Measurements from ENCODE around the gene DOK5. TPM values are rescaled to one million over a fixed set of nuclear protein-coding genes. Genes with fewer than 3 reads are reported as not detected.

Gene DOK5
- total and polyA plus RNA-seq, 7 donors = 7.4 to 25.5 (median 13.3) TPM

DNA sequence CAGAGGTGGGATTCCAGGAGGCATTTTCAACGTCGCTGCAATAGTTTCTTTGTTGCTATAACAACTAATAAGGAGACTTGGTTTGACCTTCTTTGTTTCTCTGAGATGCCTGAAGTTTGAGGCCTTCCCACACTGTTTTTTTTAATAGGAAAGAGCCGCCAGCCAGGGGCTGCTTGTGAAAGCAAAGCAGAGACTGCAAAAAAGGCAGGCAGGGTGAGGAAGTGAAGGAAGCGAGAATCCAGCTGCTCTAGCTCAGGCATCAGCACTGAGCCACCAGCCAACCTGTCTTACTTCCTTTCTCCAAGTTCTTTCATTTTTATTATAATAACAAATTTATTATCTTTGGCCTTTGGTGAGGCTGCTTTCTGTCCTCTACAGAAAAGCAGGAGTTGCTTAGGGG, 179.1 kb downstream of the DOK5 start:
- ATAC-seq = no peak
- Histone ChIP-seq H3K27ac (no peak overlapping the region), H3K9me3 (no peaks in the 10 kb centered on the region), H3K4me1 (no peaks in the 10 kb centered on the region), H3K36me3 (ENCODE audit: insufficient read depth in 1 of 2, low read depth in 1 of 2) (no peaks in the 10 kb centered on the region), H3K4me3 (no peak overlapping the region), H3K27me3 (ENCODE audit: insufficient read depth in 3 of 3, low read length in 2 of 3) (no peaks in the 10 kb centered on the region)
- intact Hi-C loops (cut with DNase I) = no loop called here
- DNase-seq = no peak
- TF ChIP-seq, protein P1, sequence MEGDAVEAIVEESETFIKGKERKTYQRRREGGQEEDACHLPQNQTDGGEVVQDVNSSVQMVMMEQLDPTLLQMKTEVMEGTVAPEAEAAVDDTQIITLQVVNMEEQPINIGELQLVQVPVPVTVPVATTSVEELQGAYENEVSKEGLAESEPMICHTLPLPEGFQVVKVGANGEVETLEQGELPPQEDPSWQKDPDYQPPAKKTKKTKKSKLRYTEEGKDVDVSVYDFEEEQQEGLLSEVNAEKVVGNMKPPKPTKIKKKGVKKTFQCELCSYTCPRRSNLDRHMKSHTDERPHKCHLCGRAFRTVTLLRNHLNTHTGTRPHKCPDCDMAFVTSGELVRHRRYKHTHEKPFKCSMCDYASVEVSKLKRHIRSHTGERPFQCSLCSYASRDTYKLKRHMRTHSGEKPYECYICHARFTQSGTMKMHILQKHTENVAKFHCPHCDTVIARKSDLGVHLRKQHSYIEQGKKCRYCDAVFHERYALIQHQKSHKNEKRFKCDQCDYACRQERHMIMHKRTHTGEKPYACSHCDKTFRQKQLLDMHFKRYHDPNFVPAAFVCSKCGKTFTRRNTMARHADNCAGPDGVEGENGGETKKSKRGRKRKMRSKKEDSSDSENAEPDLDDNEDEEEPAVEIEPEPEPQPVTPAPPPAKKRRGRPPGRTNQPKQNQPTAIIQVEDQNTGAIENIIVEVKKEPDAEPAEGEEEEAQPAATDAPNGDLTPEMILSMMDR (IDR thresholded peaks at IDR 0.05) = no peak
- WGBS, 3 donors = 49 to 61% (median 55%) methylated on average over 4 of the region's 4 CpGs

DNA sequence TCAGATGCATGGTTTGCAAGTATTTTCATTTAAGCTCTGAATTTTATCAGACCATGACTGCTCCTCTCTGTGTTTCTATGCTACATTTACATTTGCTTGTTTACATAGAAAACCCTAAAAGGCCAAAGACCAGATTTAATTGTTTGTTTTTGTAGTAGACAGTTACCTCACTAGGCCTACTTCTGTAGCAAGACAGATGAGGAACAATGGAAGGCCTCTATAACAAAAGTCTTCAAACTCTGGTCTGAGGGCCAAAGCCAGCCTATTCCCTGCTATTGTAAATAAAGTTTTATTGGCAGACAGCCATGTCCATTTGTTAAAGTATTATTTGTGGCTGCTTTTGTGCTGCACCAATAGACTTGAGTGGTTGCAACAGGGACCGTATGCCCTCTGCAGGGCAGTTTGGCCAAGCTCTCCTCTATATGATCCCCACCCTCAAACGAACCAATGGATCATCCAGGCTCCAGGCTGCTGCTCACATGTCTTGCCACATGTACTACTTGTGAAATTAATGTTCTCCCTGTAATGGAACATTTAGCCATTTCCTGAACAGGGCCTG, 182.0 kb downstream of the DOK5 start:
- WGBS, 3 donors = 67 to 73% (median 71%) methylated on average over 2 of the region's 2 CpGs
- Histone ChIP-seq H3K27ac (no peak overlapping the region), H3K27me3 (ENCODE audit: insufficient read depth in 3 of 3, low read length in 2 of 3) (no peaks in the 10 kb centered on the region), H3K9me3 (no peaks in the 10 kb centered on the region), H3K36me3 (ENCODE audit: insufficient read depth in 1 of 2, low read depth in 1 of 2) (no peaks in the 10 kb centered on the region), H3K4me3 (no peak overlapping the region), H3K4me1 (no peaks in the 10 kb centered on the region)
- no peak for ATAC-seq
- DNase-seq = no peak
- intact Hi-C loops (cut with DNase I) = no loop called here
- TF ChIP-seq, protein P1 (IDR thresholded peaks at IDR 0.05) = no peak

DNA sequence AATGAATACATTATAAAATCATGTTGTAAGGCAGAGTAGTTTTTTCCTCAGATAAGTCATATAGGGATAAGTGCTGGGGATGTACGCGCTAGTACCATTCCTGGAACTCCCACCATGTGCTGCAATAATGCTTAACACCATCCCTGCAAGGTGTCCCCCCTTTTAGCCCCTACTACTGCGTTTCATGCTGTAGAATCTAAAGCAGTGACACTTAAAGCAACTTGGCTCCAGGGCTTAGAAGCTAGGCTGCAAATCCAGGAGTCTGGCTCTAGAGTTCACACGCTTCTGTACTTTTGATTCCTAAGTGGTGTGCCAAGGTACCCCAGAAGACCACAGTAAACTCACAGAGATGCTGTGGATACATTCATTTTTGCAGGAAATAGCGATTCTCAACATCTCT, 183.1 kb downstream of the DOK5 start:
- Histone ChIP-seq H3K4me1 (no peaks in the 10 kb centered on the region), H3K4me3 (no peak overlapping the region), H3K36me3 (ENCODE audit: insufficient read depth in 1 of 2, low read depth in 1 of 2) (no peaks in the 10 kb centered on the region), H3K9me3 (no peaks in the 10 kb centered on the region), H3K27ac (no peak overlapping the region), H3K27me3 (ENCODE audit: insufficient read depth in 3 of 3, low read length in 2 of 3) (no peaks in the 10 kb centered on the region)
- TF ChIP-seq, protein P1 (IDR thresholded peaks at IDR 0.05) = no peak
- intact Hi-C loops (cut with DNase I) = no loop called here
- no peak for ATAC-seq
- DNase-seq = no peak
- 82 to 87% (median 84%) methylated on average over 5 of the region's 5 CpGs for WGBS, 3 donors

DNA sequence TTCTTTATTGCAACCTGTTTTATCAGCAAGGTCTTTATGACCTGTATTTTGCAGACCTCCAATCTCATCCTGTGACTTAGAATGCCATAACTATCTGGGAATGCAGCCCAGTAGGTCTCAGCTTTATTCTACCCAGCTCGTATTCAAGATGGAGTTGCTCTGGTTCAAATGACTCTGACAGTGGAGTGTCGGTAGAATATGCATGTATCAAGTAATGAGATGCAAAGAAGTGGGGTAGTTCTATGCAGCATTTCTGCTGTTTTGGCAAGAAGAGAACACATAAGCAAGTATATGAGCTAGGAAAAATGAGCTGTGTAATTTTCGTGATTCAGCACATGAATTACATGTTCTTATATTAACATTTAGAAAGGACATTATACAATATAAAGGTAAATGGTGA, 185.9 kb downstream of the DOK5 start:
- Histone ChIP-seq H3K27me3 (ENCODE audit: insufficient read depth in 3 of 3, low read length in 2 of 3) (no peaks in the 10 kb centered on the region), H3K9me3 (no peaks in the 10 kb centered on the region), H3K36me3 (ENCODE audit: insufficient read depth in 1 of 2, low read depth in 1 of 2) (no peaks in the 10 kb centered on the region), H3K27ac (no peak overlapping the region), H3K4me1 (no peaks in the 10 kb centered on the region), H3K4me3 (no peak overlapping the region)
- DNase-seq = no peak
- ATAC-seq = no peak
- 44 to 64% (median 50%) methylated on average over 3 of the region's 3 CpGs for WGBS, 3 donors
- intact Hi-C loops (cut with DNase I) = no loop called here
- TF ChIP-seq, protein P1 (IDR thresholded peaks at IDR 0.05) = no peak

DNA sequence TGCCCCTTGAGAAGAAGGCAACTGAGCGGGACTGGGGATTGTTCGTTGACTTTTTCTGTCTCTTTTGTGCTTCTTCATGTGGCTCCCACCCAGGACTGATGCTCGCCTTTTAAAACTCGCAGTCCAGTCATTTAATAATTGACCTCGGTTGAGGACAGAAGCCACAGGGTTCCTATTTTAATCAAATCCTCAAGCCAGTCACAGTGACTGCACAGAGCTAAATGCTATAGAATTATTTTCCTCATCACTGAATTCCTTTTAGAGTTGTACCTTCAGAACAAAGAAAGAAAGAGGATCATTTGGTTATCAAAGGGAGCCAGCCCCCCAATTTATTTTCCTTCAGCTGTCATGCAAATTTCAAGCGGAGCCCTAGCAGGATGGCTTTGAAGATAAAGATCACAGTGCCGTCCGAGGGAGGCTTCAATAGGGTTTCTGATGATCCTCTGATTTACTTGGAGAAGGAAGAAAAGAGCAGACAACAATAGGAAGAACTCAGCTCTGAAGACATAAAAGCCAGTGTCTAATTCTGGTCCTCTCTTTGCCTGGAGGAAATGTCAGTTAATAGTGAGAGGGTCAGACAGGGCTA, 186.6 kb downstream of the DOK5 start:
- H3K27me3 ChIP-seq (ENCODE audit: insufficient read depth in 3 of 3, low read length in 2 of 3) = no peaks in the 10 kb centered on the region
- H3K27ac ChIP-seq = no peak overlapping the region
- TF ChIP-seq, protein P1 (IDR thresholded peaks at IDR 0.05) = no peak
- ATAC-seq = no peak
- no peaks in the 10 kb centered on the region for H3K36me3 ChIP-seq (ENCODE audit: insufficient read depth in 1 of 2, low read depth in 1 of 2)
- H3K4me1 ChIP-seq = no peaks in the 10 kb centered on the region
- intact Hi-C loops (cut with DNase I) = no loop called here
- H3K4me3 ChIP-seq = no peak overlapping the region
- H3K9me3 ChIP-seq = no peaks in the 10 kb centered on the region
- WGBS, 3 donors = 47 to 51% (median 48%) methylated on average over 8 of the region's 8 CpGs
- DNase-seq = no peak
